T-helper 2 cell treated with Interferon-gamma antibody and Interleukin-4, amounts not matched to agents 5 μg/mL and 100 μg/mL, for 36 hours (primary cell): ENCODE measurements around the gene SUSD3.
"Not testable (repeated sequence)": the region's sequence is repeated elsewhere in the genome, so short reads cannot be mapped to it uniquely, and the experiment has no call there.

Experiments used
- DNase-seq: peaks from one replicate; pipeline ENCODE4 v3.0.0; 2021; ENCODE audit warnings: low spot score
- H3K27ac Mint-ChIP-seq: one replicate; pipeline ENCODE4 v1.8.0; 2021; ENCODE audit warnings: mild to moderate bottlenecking, mixed read lengths
- H3K27me3 Mint-ChIP-seq: one replicate; pipeline ENCODE4 v1.8.0; 2021; ENCODE audit warnings: low read depth, mixed read lengths
- H3K36me3 Mint-ChIP-seq: one replicate; pipeline ENCODE4 v1.8.0; 2021; ENCODE audit warnings: low read depth, mixed read lengths
- H3K4me1 Mint-ChIP-seq: one replicate; pipeline ENCODE4 v1.8.0; 2021; ENCODE audit warnings: low read depth, mixed read lengths
- H3K4me3 Mint-ChIP-seq: one replicate; pipeline ENCODE4 v1.8.0; 2022; ENCODE audit warnings: mild to moderate bottlenecking, moderate library complexity, mixed read lengths
- H3K9me3 Mint-ChIP-seq: one replicate; pipeline ENCODE4 v1.8.0; 2021; ENCODE audit warnings: mixed read lengths

Gene SUSD3

GRCh38 chr9:93116072-93116961 is 57.8 kb downstream of the SUSD3 start:
- peaks cover 13% of the 10 kb centered on the region for H3K4me1 Mint-ChIP-seq
- no peak for DNase-seq
- H3K27me3 Mint-ChIP-seq: no peaks in the 10 kb centered on the region
- H3K27ac Mint-ChIP-seq: no peak overlapping the region
- H3K36me3 Mint-ChIP-seq: peaks cover 3% of the 10 kb centered on the region
- H3K9me3 Mint-ChIP-seq: no peaks in the 10 kb centered on the region
- H3K4me3 Mint-ChIP-seq: no peak overlapping the region

DNA sequence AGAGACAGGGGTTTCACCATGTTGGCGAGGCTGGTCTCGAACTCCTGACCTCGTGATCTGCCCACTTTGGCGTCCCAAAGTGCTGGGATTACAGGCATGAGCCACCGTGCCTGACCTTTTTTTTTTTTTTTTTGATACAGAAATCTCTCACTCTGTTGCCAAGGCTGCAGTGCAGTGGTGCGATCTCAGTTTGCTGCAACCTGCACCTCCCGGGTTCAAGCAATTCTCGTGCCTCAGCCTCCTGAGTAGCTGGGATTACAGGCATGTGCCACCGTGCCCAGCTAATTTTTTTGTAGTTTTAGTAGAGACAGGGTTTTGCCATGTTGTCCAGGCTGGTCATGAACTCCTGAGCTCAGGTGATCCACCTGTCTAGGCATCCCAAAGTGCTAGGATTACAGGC is 59.0 kb downstream of the SUSD3 start:
- not testable (repeated sequence) for H3K9me3 Mint-ChIP-seq, H3K36me3 Mint-ChIP-seq, DNase-seq, H3K4me3 Mint-ChIP-seq, H3K27ac Mint-ChIP-seq, H3K27me3 Mint-ChIP-seq
- peaks cover 13% of the 10 kb centered on the region for H3K4me1 Mint-ChIP-seq

DNA sequence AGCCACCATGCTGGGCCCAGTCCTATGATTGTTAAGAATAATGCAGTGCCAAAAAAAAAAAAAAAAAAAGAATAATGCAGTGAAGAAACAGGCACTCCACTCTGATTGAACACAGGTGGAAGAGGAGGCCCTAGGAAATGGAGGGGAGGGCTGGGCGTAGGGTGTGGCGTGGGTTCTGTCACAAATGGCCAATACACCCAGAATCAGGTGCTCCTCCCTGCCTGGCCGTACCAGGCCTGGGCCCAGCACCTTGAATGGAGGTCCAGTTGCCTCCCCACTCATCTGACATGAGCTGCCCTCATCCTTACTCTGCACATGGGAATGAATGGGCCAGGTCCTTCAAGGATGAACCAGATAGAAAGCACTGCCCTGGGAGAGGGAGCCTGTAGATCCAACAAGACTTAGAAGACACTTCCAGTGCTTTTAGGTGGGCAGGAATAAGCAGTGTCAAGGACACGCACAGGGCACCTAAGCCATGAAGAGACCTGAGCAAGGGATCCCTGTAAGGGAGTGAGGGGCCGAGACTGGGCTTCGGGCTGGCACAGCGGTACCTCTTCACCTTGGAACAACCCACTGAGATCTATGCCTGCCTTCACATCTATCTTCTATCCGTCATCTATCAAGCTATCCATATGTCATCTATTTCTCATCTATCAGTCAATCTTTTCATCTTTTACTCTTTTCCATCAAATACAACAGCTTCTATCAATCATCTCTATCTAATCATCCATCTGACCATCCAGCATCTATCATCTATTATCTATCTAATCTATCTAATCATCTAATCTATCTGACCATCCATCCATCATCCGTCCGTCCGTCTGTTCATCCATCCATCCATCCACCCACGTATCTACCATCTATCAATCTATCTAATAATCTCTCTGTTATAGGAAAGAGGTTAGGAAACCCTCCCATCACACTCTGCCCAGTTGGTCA is 59.7 kb downstream of the SUSD3 start:
- Mint-ChIP-seq H3K9me3 (no peaks in the 10 kb centered on the region), H3K4me1 (peaks cover 13% of the 10 kb centered on the region), H3K27me3 (no peaks in the 10 kb centered on the region), H3K27ac (peak overlapping the region; percentile 3), H3K36me3 (peaks cover 4% of the 10 kb centered on the region), H3K4me3 (no peak overlapping the region)
- DNase-seq: no peak

GRCh38 chr9:93118863-93119702 is 60.6 kb downstream of the SUSD3 start:
- H3K9me3 Mint-ChIP-seq: no peaks in the 10 kb centered on the region

GRCh38 chr9:93119703-93119952 is 61.1 kb downstream of the SUSD3 start:
- Mint-ChIP-seq H3K27ac (peak overlapping the region; percentile 68), H3K27me3 (no peaks in the 10 kb centered on the region), H3K36me3 (peaks cover 6% of the 10 kb centered on the region), H3K4me3 (no peak overlapping the region), H3K4me1 (peaks cover 13% of the 10 kb centered on the region), H3K9me3 (no peaks in the 10 kb centered on the region)
- DNase-seq: no peak

More at GRCh38 chr9:93118863-93119702, 60.6 kb downstream of the SUSD3 start:
- peak overlapping the region; percentile 68 for H3K27ac Mint-ChIP-seq
- peaks cover 13% of the 10 kb centered on the region for H3K4me1 Mint-ChIP-seq
- no peak overlapping the region for H3K4me3 Mint-ChIP-seq
- no peak for DNase-seq
- peaks cover 3% of the 10 kb centered on the region for H3K36me3 Mint-ChIP-seq
- H3K27me3 Mint-ChIP-seq: no peaks in the 10 kb centered on the region

DNA sequence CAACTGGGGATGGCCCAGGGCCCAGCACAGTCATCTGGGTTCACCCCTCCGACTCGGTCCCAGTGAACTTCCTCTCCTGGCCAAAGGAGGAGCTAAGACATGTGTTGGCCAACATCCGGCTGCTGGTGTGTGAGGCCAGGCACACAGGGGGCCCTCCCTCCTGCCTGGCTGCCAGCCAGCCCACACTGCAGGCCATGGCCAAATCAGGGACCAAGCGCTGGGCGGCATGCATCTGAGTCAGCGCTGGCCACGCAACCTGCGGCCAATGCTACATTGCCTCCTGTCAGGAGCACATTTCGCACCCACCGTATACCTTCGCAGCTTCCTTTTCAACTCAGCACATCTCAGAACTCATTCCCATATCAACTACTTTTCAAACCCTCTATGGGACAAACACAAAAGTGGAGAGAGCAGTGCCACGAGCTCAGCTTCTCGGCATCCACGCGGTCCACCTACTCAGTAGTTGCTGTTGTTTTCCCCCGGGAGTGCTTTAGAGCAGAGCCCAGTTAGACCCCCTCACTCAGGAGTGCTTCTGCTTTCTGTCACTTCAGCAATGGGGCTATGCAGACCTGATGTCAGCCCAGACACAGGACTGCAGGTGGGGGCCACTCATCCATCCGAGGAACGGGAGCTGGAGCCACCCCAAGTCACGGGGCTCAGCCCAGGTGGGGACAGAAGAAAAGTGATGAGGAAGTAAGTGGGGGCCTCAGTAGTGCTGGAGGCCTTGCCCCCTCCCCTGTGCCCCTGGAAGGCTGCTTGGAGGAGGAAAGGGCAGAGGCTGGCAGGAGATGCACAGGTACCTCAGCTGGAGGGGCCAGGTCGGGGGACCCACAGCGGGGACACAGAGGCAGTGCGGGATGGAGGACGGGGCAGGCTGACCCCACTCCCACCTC is 61.7 kb downstream of the SUSD3 start:
- H3K27ac Mint-ChIP-seq: peak overlapping the region; percentile 68
- no peaks in the 10 kb centered on the region for H3K9me3 Mint-ChIP-seq
- peaks cover 10% of the 10 kb centered on the region for H3K4me1 Mint-ChIP-seq
- no peak for DNase-seq
- no peak overlapping the region for H3K4me3 Mint-ChIP-seq
- no peaks in the 10 kb centered on the region for H3K27me3 Mint-ChIP-seq
- H3K36me3 Mint-ChIP-seq: peaks cover 6% of the 10 kb centered on the region

DNA sequence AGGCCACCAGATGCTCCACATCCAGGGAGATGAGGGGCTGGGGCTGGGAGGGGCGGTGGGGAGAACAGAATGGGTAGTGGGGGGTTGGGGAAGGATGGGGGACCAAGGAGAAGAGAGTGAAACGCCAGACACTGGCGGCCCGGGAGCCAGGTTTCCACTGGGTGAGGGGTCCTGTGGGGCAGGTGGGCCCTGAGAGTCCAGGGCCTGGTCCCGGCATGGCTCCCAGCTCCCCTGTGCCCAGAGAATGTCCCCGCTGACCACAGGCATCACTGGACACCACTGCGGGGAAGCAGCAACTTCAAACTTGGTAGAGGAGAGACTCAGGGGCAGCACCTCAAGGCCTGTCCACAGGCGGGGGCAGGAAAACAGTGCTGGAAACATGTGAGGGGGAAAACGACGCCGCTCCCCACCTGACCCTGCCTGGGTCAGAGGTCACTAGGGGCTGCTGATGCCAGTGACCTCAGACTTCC is 62.4 kb downstream of the SUSD3 start:
- Mint-ChIP-seq H3K4me1 (peaks cover 12% of the 10 kb centered on the region), H3K27me3 (no peaks in the 10 kb centered on the region), H3K4me3 (no peak overlapping the region), H3K9me3 (no peaks in the 10 kb centered on the region), H3K27ac (no peak overlapping the region), H3K36me3 (peaks cover 6% of the 10 kb centered on the region)
- DNase-seq: no peak

GRCh38 chr9:93121316-93122241 is 63.1 kb downstream of the SUSD3 start:
- peaks cover 6% of the 10 kb centered on the region for H3K36me3 Mint-ChIP-seq
- DNase-seq: no peak
- peak overlapping the region; percentile 36 for H3K27ac Mint-ChIP-seq

GRCh38 chr9:93122721-93123221 is 64.3 kb downstream of the SUSD3 start:
- DNase-seq: no peak
- H3K36me3 Mint-ChIP-seq: peaks cover 6% of the 10 kb centered on the region
- H3K27me3 Mint-ChIP-seq: no peaks in the 10 kb centered on the region
- no peak overlapping the region for H3K27ac Mint-ChIP-seq
- H3K4me1 Mint-ChIP-seq: peaks cover 22% of the 10 kb centered on the region
- H3K9me3 Mint-ChIP-seq: no peaks in the 10 kb centered on the region
- H3K4me3 Mint-ChIP-seq: no peak overlapping the region

More at GRCh38 chr9:93121316-93122241, 63.1 kb downstream of the SUSD3 start:
- Mint-ChIP-seq H3K4me1 (peaks cover 16% of the 10 kb centered on the region), H3K4me3 (no peak overlapping the region), H3K27me3 (no peaks in the 10 kb centered on the region), H3K9me3 (no peaks in the 10 kb centered on the region)

- peak overlapping the region; percentile 57 for H3K27ac Mint-ChIP-seq
- H3K9me3 Mint-ChIP-seq: no peaks in the 10 kb centered on the region
- DNase-seq: no peak
- H3K4me1 Mint-ChIP-seq: peaks cover 26% of the 10 kb centered on the region
- peaks cover 6% of the 10 kb centered on the region for H3K36me3 Mint-ChIP-seq
- H3K27me3 Mint-ChIP-seq: no peaks in the 10 kb centered on the region
- no peak overlapping the region for H3K4me3 Mint-ChIP-seq
These were observed 65.2 kb downstream of the SUSD3 start for GRCh38 chr9:93123561-93124283.

GRCh38 chr9:93124793-93125192 is 66.3 kb downstream of the SUSD3 start:
- Mint-ChIP-seq H3K36me3 (peaks cover 6% of the 10 kb centered on the region), H3K9me3 (no peaks in the 10 kb centered on the region), H3K27ac (no peak overlapping the region), H3K4me1 (peaks cover 23% of the 10 kb centered on the region), H3K27me3 (no peaks in the 10 kb centered on the region), H3K4me3 (no peak overlapping the region)
- DNase-seq: no peak
